Heart left ventricle (tissue), 16 donors: Measurements from ENCODE around the gene EPX. TPM values are rescaled to one million over a fixed set of nuclear protein-coding genes. Genes with fewer than 3 reads are reported as not detected.
A peak's percentile ranks its signal among the peaks of the same experiment; 100 is the strongest.

Experiments
- ATAC-seq, 4 donors: fragments of 200-7000 bp; cut with Tn5 transposase; one replicate each; pipeline ENCODE4 v1.9.1; 2020 to 2022; ENCODE audit warnings: moderate library complexity in 4 of 4, mild to moderate bottlenecking in 3 of 4, moderate number of reproducible peaks in 1 of 4
- DNase-seq, 5 donors: peaks; one replicate each; pipeline ENCODE4 v3.0.0-alpha.2; 2020
- H3K27ac ChIP-seq, 12 donors: fragments of 200-600 bp; sonication (generic) in 4 of 12; one replicate each; pipeline versions ENCODE4 v1.5.0 to v1.8.0; 2016 to 2022; ENCODE audit warnings: mild to moderate bottlenecking in 2 of 12
- H3K27me3 ChIP-seq, 9 donors: fragments of 200-600 bp; sonication (generic) in 2 of 9; one replicate each; pipeline versions ENCODE4 v1.5.1 to v1.8.0; 2016 to 2022; ENCODE audit warnings: mild to moderate bottlenecking in 3 of 9
- H3K36me3 ChIP-seq, 9 donors: fragments of 200-600 bp; sonication (generic) in 2 of 9; one replicate each; pipeline versions ENCODE4 v1.5.0 to v1.8.0; 2018 to 2022; ENCODE audit warnings: mild to moderate bottlenecking in 2 of 9
- H3K4me1 ChIP-seq, 12 donors: fragments of 200-600 bp; sonication (generic) in 4 of 12; one replicate each; pipeline versions ENCODE4 v1.5.0 to v1.8.0; 2016 to 2022; ENCODE audit warnings: mild to moderate bottlenecking in 3 of 12
- H3K4me3 ChIP-seq, 12 donors: fragments of 200-600 bp; sonication (generic) in 4 of 12; one replicate each; pipeline versions ENCODE4 v1.5.0 to v1.8.0; 2017 to 2022; ENCODE audit warnings: mild to moderate bottlenecking in 9 of 12, moderate library complexity in 4 of 12
- H3K9me3 ChIP-seq, 12 donors: fragments of 200-600 bp; sonication (generic) in 4 of 12; one replicate each; pipeline versions ENCODE4 v1.5.0 to v1.8.0; 2016 to 2022; ENCODE audit warnings: mild to moderate bottlenecking in 1 of 12
- POLR2A ChIP-seq, 2 donors: fragments of 450-650 bp; IDR thresholded peaks; one replicate each; pipeline ENCODE4 v1.6.1; 2017; ENCODE audit warnings: antibody characterized with exemption in 2 of 2, mild to moderate bottlenecking in 2 of 2, moderate library complexity in 2 of 2
- WGBS, 4 donors: extraction: QIAGEN DNeasy Blood & Tissue Kit in 2 of 4; methylation state at CpG; one replicate each; pipeline versions ENCODE4 v1.1.5 to v1.1.7; 2013 to 2018; 5-methylcytosine and 5-hydroxymethylcytosine counted together
- intact Hi-C, 10 donors: fragments of 100-400 bp; cut with DNase I; formaldehyde crosslinking; loops; one replicate each; pipeline versions ENCODE4 v1.11.1 to v1.14.2; 2022
- polyA plus RNA-seq, 2 donors: library from polyadenylated mRNA; stranded (reverse); fragments of 200-250 nt; gene quantifications; one replicate each; pipeline ENCODE4 v1.2.3, GENCODE V29; 2013
- total RNA-seq, 9 donors: library from RNA; depleted of rRNA in 2 of 9; stranded (reverse); fragments of >200 nt in 2 of 9; fragmentation: NEBNext Ultra II Directional in 3 of 9; extraction: Animal tissue kit (Norgen Biotek cat#: 25700) in 3 of 9; gene quantifications; one replicate each; pipeline versions ENCODE4 v1.1.0 to v1.2.4, GENCODE V29; 2016 to 2023
- TF ChIP-seq, protein P1 (sequence below), 12 donors: fragments of 200-600 bp; sonication (generic) in 4 of 12; IDR thresholded peaks; one replicate each; pipeline versions ENCODE4 v1.5.0 to v1.8.0; 2018 to 2022; ENCODE audit warnings: antibody characterized with exemption in 12 of 12, mild to moderate bottlenecking in 5 of 12
- donor health status: ischemic (EF 13 %, LVEDD 7.1; RV severe dilation, severe dysfunction).
- donor health status: healthy with polysubstance abuse.
- donor health status: DM: no; HTN: yes; CAD: no.
- donor health status: DM: no; HTN: no; CAD: no.
- donor health status: ischemic (EF 25% LVEDD 6.9; RV normal size, moderate dysfunction).
- donor health status: ischemic (EF 25% LVEDD 5.7; RV mildly dilated, moderate dysfunction).
- donor health status: healthy.
- donor health status: DM: yes; HTN: yes; CAD: no.
- donor health status: ischemic (EF 35%, LVEDD 5.7; RV mildly dilated, moderate dysfunction).
- donor health status: nonischemic (EF 11% LVEDD 7.7; RV severe dilation, severe dysfunction).
- donor health status: DM: yes; HTN: yes; CAD: no.
- donor health status: PGD.
- donor health status: ischemic (EF 29% LVEDD 5.4; RV normal size, mild dysfunction).
- donor health status: nonischemic (EF 23%, LVEDD 6.1; RV moderate dilation, normal function).

Gene EPX
- total and polyA plus RNA-seq, 11 donors, result not detected

- Histone ChIP-seq H3K9me3 (no peaks in the 10 kb centered on the region), H3K36me3 (no peaks in the 10 kb centered on the region), H3K4me3 (no peak overlapping the region), H3K27me3 (peaks cover 0 to 32% (median 0%) of the 10 kb centered on the region in 9 donors), H3K4me1 (peaks cover 0 to 18% (median 0%) of the 10 kb centered on the region in 12 donors), H3K27ac (no peak overlapping the region)
- WGBS, 4 donors, result 91 to 94% (median 91%) methylated on average over 4 of the region's 4 CpGs
- DNase-seq, result no peak
- intact Hi-C loops, result no loop called here
- TF ChIP-seq POLR2A (IDR thresholded peaks at IDR 0.05), result no peak
- TF ChIP-seq, protein P1, sequence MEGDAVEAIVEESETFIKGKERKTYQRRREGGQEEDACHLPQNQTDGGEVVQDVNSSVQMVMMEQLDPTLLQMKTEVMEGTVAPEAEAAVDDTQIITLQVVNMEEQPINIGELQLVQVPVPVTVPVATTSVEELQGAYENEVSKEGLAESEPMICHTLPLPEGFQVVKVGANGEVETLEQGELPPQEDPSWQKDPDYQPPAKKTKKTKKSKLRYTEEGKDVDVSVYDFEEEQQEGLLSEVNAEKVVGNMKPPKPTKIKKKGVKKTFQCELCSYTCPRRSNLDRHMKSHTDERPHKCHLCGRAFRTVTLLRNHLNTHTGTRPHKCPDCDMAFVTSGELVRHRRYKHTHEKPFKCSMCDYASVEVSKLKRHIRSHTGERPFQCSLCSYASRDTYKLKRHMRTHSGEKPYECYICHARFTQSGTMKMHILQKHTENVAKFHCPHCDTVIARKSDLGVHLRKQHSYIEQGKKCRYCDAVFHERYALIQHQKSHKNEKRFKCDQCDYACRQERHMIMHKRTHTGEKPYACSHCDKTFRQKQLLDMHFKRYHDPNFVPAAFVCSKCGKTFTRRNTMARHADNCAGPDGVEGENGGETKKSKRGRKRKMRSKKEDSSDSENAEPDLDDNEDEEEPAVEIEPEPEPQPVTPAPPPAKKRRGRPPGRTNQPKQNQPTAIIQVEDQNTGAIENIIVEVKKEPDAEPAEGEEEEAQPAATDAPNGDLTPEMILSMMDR (IDR thresholded peaks at IDR 0.05), result no peak
- no peak for ATAC-seq
Observed at GRCh38 chr17:58229881-58230280, 37.4 kb downstream of the EPX start.

- Histone ChIP-seq H3K36me3 (no peaks in the 10 kb centered on the region), H3K27me3 (peaks cover 0 to 40% (median 4%) of the 10 kb centered on the region in 9 donors), H3K4me3 (no peak overlapping the region), H3K4me1 (peaks cover 0 to 18% (median 0%) of the 10 kb centered on the region in 12 donors), H3K9me3 (no peaks in the 10 kb centered on the region), H3K27ac (no peak overlapping the region)
- ATAC-seq, result no peak
- intact Hi-C loops, result no loop called here
- 49 to 63% (median 60%) methylated on average over 2 of the region's 2 CpGs for WGBS, 4 donors
- DNase-seq, result no peak
- TF ChIP-seq POLR2A (IDR thresholded peaks at IDR 0.05), result no peak
- TF ChIP-seq, protein P1 (IDR thresholded peaks at IDR 0.05), result no peak
Observed at GRCh38 chr17:58231641-58232040, 39.1 kb downstream of the EPX start.

GRCh38 chr17:58232707-58233156, 40.2 kb downstream of the EPX start:
- Histone ChIP-seq H3K9me3 (no peaks in the 10 kb centered on the region), H3K4me3 (no peak overlapping the region), H3K27ac (peak overlapping the region in 1 of 12 donors; percentile 51), H3K4me1 (peaks cover 0 to 18% (median 0%) of the 10 kb centered on the region in 12 donors), H3K36me3 (no peaks in the 10 kb centered on the region), H3K27me3 (peaks cover 0 to 40% (median 4%) of the 10 kb centered on the region in 9 donors)
- intact Hi-C loops, result no loop called here
- ATAC-seq (peak in 3 of 4 donors; percentile 39 to 68 (median 43)), DNase-seq (no peak)
- no peak for TF ChIP-seq POLR2A (IDR thresholded peaks at IDR 0.05)
- TF ChIP-seq, protein P1 (IDR thresholded peaks at IDR 0.05), result no peak
- WGBS, 4 donors, result 32 to 51% (median 38%) methylated on average over 10 to 12 of the region's 12 CpGs

GRCh38 chr17:58233543-58233942, 41.0 kb downstream of the EPX start:
- no peaks in the 10 kb centered on the region for H3K36me3 ChIP-seq
- H3K9me3 ChIP-seq, result no peaks in the 10 kb centered on the region
- TF ChIP-seq, protein P1 (IDR thresholded peaks at IDR 0.05), result no peak
- TF ChIP-seq POLR2A (IDR thresholded peaks at IDR 0.05), result no peak
- H3K4me3 ChIP-seq, result no peak overlapping the region
- peak overlapping the region in 1 of 12 donors; percentile 51 for H3K27ac ChIP-seq
- H3K4me1 ChIP-seq, result peaks cover 0 to 18% (median 0%) of the 10 kb centered on the region in 12 donors
- intact Hi-C loops, result no loop called here
- 76 to 85% (median 83%) methylated on average over 3 of the region's 3 CpGs for WGBS, 4 donors
- H3K27me3 ChIP-seq, result peaks cover 0 to 40% (median 4%) of the 10 kb centered on the region in 9 donors
- ATAC-seq, result peak in 1 of 4 donors; percentile 22
- no peak for DNase-seq
